ENCODE results near the gene PEX11G. TPM values are rescaled to one million over a fixed set of nuclear protein-coding genes. Genes with fewer than 3 reads are reported as not detected.

PEX11G gene
- total and polyA plus RNA-seq, 2 of the 8 experiments (the other 6 are each of a cell fraction or from before 2014, with no cell fraction given) = 2.1 to 4.3 TPM

- H3K23ac ChIP-seq (ENCODE audit: insufficient read length) = no peak overlapping the region
- ChIA-PET CTCF (ENCODE audit: partially characterized antibody) (interaction anchor here (1.6 kb wide), 1 partner anchor 10 kb away, joined by 7 read pairs; a partner anchor contains a TSS), POLR2A (ENCODE audit: partially characterized antibody) (interaction anchor here (0.8 to 2.4 kb wide), 5 partner anchors 10 to 48 kb away, joined by 3 to 6 read pairs (median 3); partner anchors contain the start of gene PNPLA6)
- H3K4me3 ChIP-seq (ENCODE audit: extremely low read depth in 1 of 4, insufficient read depth in 2 of 4, low read depth in 3 of 4, low read length in 4 of 4) = no peak overlapping the region
- H3K14ac ChIP-seq (ENCODE audit: insufficient read length) = no peak overlapping the region
- no peak overlapping the region for H2AK5ac ChIP-seq (ENCODE audit: low read depth, low read length)
- H3K4me2 ChIP-seq (ENCODE audit: insufficient read depth in 1 of 2, low read depth in 2 of 2, low read length in 2 of 2) = no peak overlapping the region
- H4K91ac ChIP-seq (replicated peaks; ENCODE audit: insufficient read length, low read length) = no peak overlapping the region
- H3K4me1 ChIP-seq (replicated peaks in 1 of 4; ENCODE audit: control insufficient read depth in 3 of 4, insufficient read depth in 4 of 4, low read length in 3 of 4) = peaks cover 3 to 17% (median 13%) of the 10 kb centered on the region in 4 experiments
- no peak overlapping the region for H2BK12ac ChIP-seq (ENCODE audit: low read depth, low read length)
- WGBS, 2 experiments (ENCODE audit: extremely low coverage in 1 of 2, insufficient coverage in 1 of 2, insufficient read length in 1 of 2, insufficient replicate concordance in 2 of 2, low coverage in 1 of 2, low lambda C conversion rate in 2 of 2, missing lambda C conversion rate in 1 of 2) = 94% methylated on average over 2 of the region's 2 CpGs; no CpG with 5 or more reads in 1 of the 2 experiments
- no peaks in the 10 kb centered on the region for H3K36me3 ChIP-seq (ENCODE audit: control insufficient read depth in 2 of 4, insufficient read depth in 4 of 4, low read length in 3 of 4)
- H3K9me3 ChIP-seq (ENCODE audit: insufficient read depth in 2 of 2, low read depth in 1 of 2, low read length in 1 of 2) = no peaks in the 10 kb centered on the region
- no peak overlapping the region for H3K4ac ChIP-seq (replicated peaks; ENCODE audit: insufficient read length, low read depth, low read length)
- H3K56ac ChIP-seq (replicated peaks; ENCODE audit: insufficient read length, low read depth, low read length) = no peak overlapping the region
- H4K8ac ChIP-seq (ENCODE audit: extremely low read depth, insufficient read depth, low read length) = no peak overlapping the region
- no peak overlapping the region for H3K18ac ChIP-seq (ENCODE audit: extremely low read depth, low read length)
- DNase-seq (ENCODE audit: low read depth in 1 of 2, low spot score in 2 of 2) (no peak), FAIRE-seq (no peak)
- H3K9ac ChIP-seq (replicated peaks in 1 of 4; ENCODE audit: extremely low read depth in 1 of 4, low read depth in 3 of 4, low read length in 3 of 4) = no peak overlapping the region
- H3K27ac ChIP-seq (ENCODE audit: low read depth, low read length) = no peak overlapping the region
- H3K27me3 ChIP-seq (replicated peaks in 1 of 4; ENCODE audit: control insufficient read depth in 3 of 4, extremely low read depth in 1 of 4, insufficient read depth in 3 of 4, low read length in 3 of 4) = peaks cover 0 to 2% (median 0%) of the 10 kb centered on the region in 4 experiments; a peak in 3 of 7 replicates
- no peak overlapping the region for H4K5ac ChIP-seq (ENCODE audit: insufficient read length, low read depth, low read length)
- H2BK5ac ChIP-seq (ENCODE audit: low read depth, low read length) = no peak overlapping the region
- no peaks in the 10 kb centered on the region for H3K79me2 ChIP-seq (ENCODE audit: control insufficient read depth in 1 of 2, insufficient read depth in 2 of 2, low read length in 2 of 2)
- no peak overlapping the region for H2BK20ac ChIP-seq (ENCODE audit: low read length)
- H3K23me2 ChIP-seq (ENCODE audit: low read depth, low read length) = no peaks in the 10 kb centered on the region; the same call in 1 of the 2 replicates
- H2BK15ac ChIP-seq (ENCODE audit: low read length) = no peak overlapping the region
- no peaks in the 10 kb centered on the region for H3K79me1 ChIP-seq (ENCODE audit: low read depth, low read length)
- no peaks in the 10 kb centered on the region for H4K20me1 ChIP-seq (replicated peaks in 1 of 2; ENCODE audit: control insufficient read depth in 1 of 2, insufficient read depth in 2 of 2, low read length in 2 of 2)
- no peak overlapping the region for H2BK120ac ChIP-seq (replicated peaks; ENCODE audit: low read depth, low read length)
- H2AFZ ChIP-seq (ENCODE audit: low read length) = no peak overlapping the region
- TF ChIP-seq BCL11A (IDR thresholded peaks at IDR 0.05; ENCODE audit: low read depth in 2 of 2, low read length in 2 of 2) (no peak), CBX5 (IDR thresholded peaks at IDR 0.05; ENCODE audit: low read depth, low read length) (no peak), JUN (IDR thresholded peaks at IDR 0.05; ENCODE audit: low read depth, low read length) (no peak), HDAC6 (IDR thresholded peaks at IDR 0.05; ENCODE audit: low read depth, low read length) (no peak), TAF1 (IDR thresholded peaks at IDR 0.05; ENCODE audit: low read depth, low read length) (no peak), SAP30 (IDR thresholded peaks at IDR 0.05; ENCODE audit: insufficient read depth, insufficient replicate concordance, low read length) (no peak), TEAD4 (IDR thresholded peaks at IDR 0.05; ENCODE audit: low read depth, low read length) (no peak), CHD1 (IDR thresholded peaks at IDR 0.05; ENCODE audit: low read depth, low read length) (no peak), SP2 (IDR thresholded peaks at IDR 0.05; ENCODE audit: low read length) (no peak), CEBPB (IDR thresholded peaks at IDR 0.05; ENCODE audit: low read depth, low read length) (no peak), EGR1 (IDR thresholded peaks at IDR 0.05; ENCODE audit: borderline replicate concordance, low read depth, low read length) (no peak), BACH1 (IDR thresholded peaks at IDR 0.05; ENCODE audit: low read length) (no peak)
- TF ChIP-seq, protein P1, sequence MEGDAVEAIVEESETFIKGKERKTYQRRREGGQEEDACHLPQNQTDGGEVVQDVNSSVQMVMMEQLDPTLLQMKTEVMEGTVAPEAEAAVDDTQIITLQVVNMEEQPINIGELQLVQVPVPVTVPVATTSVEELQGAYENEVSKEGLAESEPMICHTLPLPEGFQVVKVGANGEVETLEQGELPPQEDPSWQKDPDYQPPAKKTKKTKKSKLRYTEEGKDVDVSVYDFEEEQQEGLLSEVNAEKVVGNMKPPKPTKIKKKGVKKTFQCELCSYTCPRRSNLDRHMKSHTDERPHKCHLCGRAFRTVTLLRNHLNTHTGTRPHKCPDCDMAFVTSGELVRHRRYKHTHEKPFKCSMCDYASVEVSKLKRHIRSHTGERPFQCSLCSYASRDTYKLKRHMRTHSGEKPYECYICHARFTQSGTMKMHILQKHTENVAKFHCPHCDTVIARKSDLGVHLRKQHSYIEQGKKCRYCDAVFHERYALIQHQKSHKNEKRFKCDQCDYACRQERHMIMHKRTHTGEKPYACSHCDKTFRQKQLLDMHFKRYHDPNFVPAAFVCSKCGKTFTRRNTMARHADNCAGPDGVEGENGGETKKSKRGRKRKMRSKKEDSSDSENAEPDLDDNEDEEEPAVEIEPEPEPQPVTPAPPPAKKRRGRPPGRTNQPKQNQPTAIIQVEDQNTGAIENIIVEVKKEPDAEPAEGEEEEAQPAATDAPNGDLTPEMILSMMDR (IDR thresholded peaks at IDR 0.05; ENCODE audit: control extremely low read depth in 1 of 3, insufficient read depth in 1 of 3, low read depth in 1 of 3, low read length in 3 of 3) = no peak
These were observed 1.9 kb downstream of the PEX11G start for GRCh38 chr19:7486923-7487322.
